H9 (cell line): ENCODE data around the gene METTL22. TPM values are rescaled to one million over a fixed set of nuclear protein-coding genes. Genes with fewer than 3 reads are reported as not detected.

ENCODE experiments used
- DNase-seq: peaks from one replicate; pipeline ENCODE4 v3.0.0-alpha.2; 2017
- H2AFZ ChIP-seq: one replicate; pipeline ENCODE4 v1.6.1; 2013; ENCODE audit warnings: mild to moderate bottlenecking, low read length, control low read depth, moderate library complexity
- H2AK5ac ChIP-seq: 2 replicates; pipeline ENCODE4 v1.6.1; 2013; ENCODE audit warnings: low read length, control low read depth, mixed read lengths; ENCODE audit not compliant: insufficient read length
- H2BK120ac ChIP-seq: one replicate; pipeline ENCODE4 v1.6.1; 2013; ENCODE audit warnings: low read depth, mild to moderate bottlenecking, low read length, control low read depth, inconsistent platforms; ENCODE audit not compliant: poor library complexity, severe bottlenecking
- H2BK12ac ChIP-seq: 2 replicates; pipeline ENCODE4 v1.6.1; 2013; ENCODE audit warnings: low read length, control low read depth, mixed read lengths, low read depth; ENCODE audit not compliant: insufficient read length
- H2BK15ac ChIP-seq: 2 replicates; pipeline ENCODE4 v1.6.1; 2013; ENCODE audit warnings: low read depth, low read length, control low read depth
- H2BK20ac ChIP-seq: one replicate; pipeline ENCODE4 v1.6.1; 2013; ENCODE audit warnings: low read depth, mild to moderate bottlenecking, low read length, control low read depth, inconsistent platforms; ENCODE audit not compliant: poor library complexity, severe bottlenecking
- H2BK5ac ChIP-seq: 2 replicates; pipeline ENCODE4 v1.6.1; 2013; ENCODE audit warnings: low read length, control low read depth, mixed read lengths; ENCODE audit not compliant: insufficient read length
- H3K14ac ChIP-seq: 2 replicates; pipeline ENCODE4 v1.6.1; 2013; ENCODE audit warnings: low read length, control low read depth; ENCODE audit not compliant: insufficient read depth
- H3K18ac ChIP-seq: 2 replicates; pipeline ENCODE4 v1.6.1; 2013; ENCODE audit warnings: low read depth, mild to moderate bottlenecking, mixed read lengths, low read length, control low read depth; ENCODE audit not compliant: insufficient read length
- H3K23ac ChIP-seq: 2 replicates; pipeline ENCODE4 v1.6.1; 2013; ENCODE audit warnings: low read length, control low read depth, mixed read lengths, low read depth; ENCODE audit not compliant: insufficient read length
- H3K23me2 ChIP-seq: 2 replicates; pipeline ENCODE4 v1.6.1; 2013; ENCODE audit warnings: low read depth, mild to moderate bottlenecking, mixed read lengths, low read length, control low read depth; ENCODE audit not compliant: insufficient read length, poor library complexity, severe bottlenecking
- H3K27ac ChIP-seq: 2 replicates; pipeline ENCODE4 v1.5.1; 2013; ENCODE audit warnings: low read length, control low read depth, mixed read lengths, low read depth; ENCODE audit not compliant: insufficient read length
- H3K27me3 ChIP-seq: 2 replicates; pipeline ENCODE4 v1.6.1; 2013; ENCODE audit warnings: low read length, control low read depth, inconsistent platforms; ENCODE audit not compliant: insufficient read depth
- H3K4ac ChIP-seq: 2 replicates; pipeline ENCODE4 v1.6.1; 2013; ENCODE audit warnings: low read depth, mild to moderate bottlenecking, control low read depth, inconsistent platforms, low read length, moderate library complexity
- H3K4me1 ChIP-seq: 2 replicates; pipeline ENCODE4 v1.6.1; 2013; ENCODE audit warnings: low read length, control low read depth, inconsistent platforms; ENCODE audit not compliant: insufficient read depth
- H3K4me2 ChIP-seq: 2 replicates; pipeline ENCODE4 v1.6.1; 2013; ENCODE audit warnings: low read length, control low read depth, mixed read lengths; ENCODE audit not compliant: insufficient read length, insufficient read depth
- H3K56ac ChIP-seq: 2 replicates; pipeline ENCODE4 v1.6.1; 2013; ENCODE audit warnings: low read depth, mild to moderate bottlenecking, mixed read lengths, low read length, control low read depth; ENCODE audit not compliant: insufficient read length
- H3K79me1 ChIP-seq: 2 replicates; pipeline ENCODE4 v1.6.1; 2013; ENCODE audit warnings: low read depth, mild to moderate bottlenecking, moderate library complexity, low read length, control low read depth, inconsistent platforms; ENCODE audit not compliant: insufficient read depth, poor library complexity, severe bottlenecking
- H3K79me2 ChIP-seq: 2 replicates; pipeline ENCODE4 v1.6.1; 2013; ENCODE audit warnings: low read length, control low read depth, inconsistent platforms; ENCODE audit not compliant: insufficient read depth
- H3K9ac ChIP-seq: 2 replicates; pipeline ENCODE4 v1.6.1; 2013; ENCODE audit warnings: low read length, control low read depth, mixed read lengths; ENCODE audit not compliant: insufficient read length; ENCODE audit errors: extremely low read depth
- H3K9me3 ChIP-seq: one replicate; pipeline ENCODE4 v1.6.1; 2013; ENCODE audit warnings: low read depth, low read length, inconsistent platforms; ENCODE audit not compliant: control insufficient read depth
- H3T11ph ChIP-seq: one replicate; pipeline ENCODE4 v1.6.1; 2013; ENCODE audit warnings: mild to moderate bottlenecking, low read length, control low read depth, inconsistent platforms
- H4K20me1 ChIP-seq: one replicate; pipeline ENCODE4 v1.6.1; 2013; ENCODE audit not compliant: control insufficient read depth, insufficient read length, insufficient read depth
- H4K5ac ChIP-seq: 2 replicates; pipeline ENCODE4 v1.6.1; 2013; ENCODE audit warnings: low read depth, mild to moderate bottlenecking, mixed read lengths, low read length, control low read depth; ENCODE audit not compliant: insufficient read length
- H4K8ac ChIP-seq: replicated peaks from 2 replicates; pipeline ENCODE4 v1.6.1; 2013; ENCODE audit warnings: low read length, control low read depth, mixed read lengths, low read depth; ENCODE audit not compliant: insufficient read length
- H4K91ac ChIP-seq: 2 replicates; pipeline ENCODE4 v1.6.1; 2013; ENCODE audit warnings: low read depth, mild to moderate bottlenecking, moderate library complexity, mixed read lengths, low read length, control low read depth; ENCODE audit not compliant: insufficient read length
- H3K27ac Mint-ChIP-seq, 3 experiments: 2 replicates in 2 of 3; 3 replicates in 1 of 3; pipeline ENCODE4 v1.8.0; 2020 to 2021; ENCODE audit warnings: mixed read lengths in 3 of 3, mild to moderate bottlenecking in 1 of 3, moderate library complexity in 1 of 3
- H3K27me3 Mint-ChIP-seq: 2 replicates; pipeline ENCODE4 v1.8.0; 2021; ENCODE audit warnings: low read depth, mild to moderate bottlenecking, moderate library complexity, mixed read lengths
- H3K36me3 Mint-ChIP-seq, 3 experiments: 2 replicates in 2 of 3; 3 replicates in 1 of 3; pipeline ENCODE4 v1.8.0; 2020 to 2021; ENCODE audit warnings: low read depth in 3 of 3, mixed read lengths in 3 of 3; ENCODE audit not compliant: insufficient read depth in 1 of 3
- H3K4me1 Mint-ChIP-seq, 2 experiments: 2 replicates each; pipeline ENCODE4 v1.8.0; 2020; ENCODE audit warnings: mixed read lengths in 2 of 2
- H3K4me3 Mint-ChIP-seq, 2 experiments: 2 replicates in 1 of 2; 3 replicates in 1 of 2; pipeline ENCODE4 v1.8.0; 2020 to 2021; ENCODE audit warnings: mild to moderate bottlenecking in 2 of 2, mixed read lengths in 2 of 2, moderate library complexity in 1 of 2
- H3K9me3 Mint-ChIP-seq, 2 experiments: 2 replicates in 1 of 2; 3 replicates in 1 of 2; pipeline ENCODE4 v1.8.0; 2020; ENCODE audit warnings: mild to moderate bottlenecking in 2 of 2, mixed read lengths in 2 of 2, moderate library complexity in 1 of 2
- WGBS: extraction: QIAGEN DNeasy Blood & Tissue Kit; methylation state at CpG from one replicate; pipeline ENCODE4 v1.1.7; 2013; ENCODE audit warnings: missing lambda C conversion rate, low lambda C conversion rate, mixed read lengths; ENCODE audit not compliant: insufficient read length; ENCODE audit errors: extremely low coverage; 5-methylcytosine and 5-hydroxymethylcytosine counted together
- total RNA-seq: library from RNA; stranded (reverse); gene quantifications from 2 replicates; pipeline ENCODE4 v1.2.1, GENCODE V29; 2021
- TF ChIP-seq, protein P1 (sequence below): fragments of 200-600 bp; sonication (generic); conservative IDR thresholded peaks from 3 replicates; pipeline ENCODE4 v1.8.0; 2021; ENCODE audit warnings: antibody characterized with exemption, mild to moderate bottlenecking

Gene METTL22
- total RNA-seq, 1 experiment from 2014 or later, result 51.9 TPM

DNA sequence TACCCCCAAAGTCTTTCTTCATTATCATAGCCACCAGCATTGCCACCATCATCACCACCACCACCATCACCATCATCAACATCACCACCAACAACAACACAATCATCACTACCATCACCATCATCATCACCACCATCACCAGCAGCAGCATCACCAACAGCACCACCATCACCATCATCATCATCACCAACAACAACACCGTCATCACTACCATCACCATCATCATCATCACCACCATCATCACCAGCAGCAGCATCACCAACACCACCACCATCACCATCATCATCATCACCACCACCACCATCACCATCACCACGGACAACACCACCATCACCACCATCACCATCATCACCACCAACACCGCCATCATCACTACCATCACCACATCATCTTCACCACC is 30.7 kb upstream of the METTL22 start:
- DNase-seq, result no peak
- H3K4me1 Mint-ChIP-seq, result peaks cover 11 to 12% of the 10 kb centered on the region in 2 experiments
- H3K27ac ChIP-seq, result no peak overlapping the region
- H3T11ph ChIP-seq, result no peak overlapping the region
- H2BK120ac ChIP-seq, result no peak overlapping the region
- no peaks in the 10 kb centered on the region for H3K79me2 ChIP-seq
- H3K27me3 ChIP-seq, result peaks cover 23% of the 10 kb centered on the region; the same call in 1 of the 2 replicates
- H3K4ac ChIP-seq, result no peak overlapping the region
- H4K20me1 ChIP-seq, result no peaks in the 10 kb centered on the region
- no peak overlapping the region for H3K14ac ChIP-seq
- H3K56ac ChIP-seq, result no peak overlapping the region
- peaks cover 0 to 1% of the 10 kb centered on the region in 2 experiments; a peak in 2 of 5 replicates for H3K9me3 Mint-ChIP-seq
- no peak overlapping the region for H3K9ac ChIP-seq
- H3K4me1 ChIP-seq, result no peaks in the 10 kb centered on the region
- H2BK15ac ChIP-seq, result no peak overlapping the region
- H2BK12ac ChIP-seq, result no peak overlapping the region
- no peak overlapping the region for H3K4me2 ChIP-seq
- no peak overlapping the region for H2BK5ac ChIP-seq
- H3K23ac ChIP-seq, result no peak overlapping the region
- no peak overlapping the region for H3K18ac ChIP-seq
- H3K36me3 Mint-ChIP-seq, result no peaks in the 10 kb centered on the region
- no peak overlapping the region for H2AFZ ChIP-seq
- no peak overlapping the region for H2BK20ac ChIP-seq
- peaks cover 21% of the 10 kb centered on the region for H3K27me3 Mint-ChIP-seq
- TF ChIP-seq, protein P1, sequence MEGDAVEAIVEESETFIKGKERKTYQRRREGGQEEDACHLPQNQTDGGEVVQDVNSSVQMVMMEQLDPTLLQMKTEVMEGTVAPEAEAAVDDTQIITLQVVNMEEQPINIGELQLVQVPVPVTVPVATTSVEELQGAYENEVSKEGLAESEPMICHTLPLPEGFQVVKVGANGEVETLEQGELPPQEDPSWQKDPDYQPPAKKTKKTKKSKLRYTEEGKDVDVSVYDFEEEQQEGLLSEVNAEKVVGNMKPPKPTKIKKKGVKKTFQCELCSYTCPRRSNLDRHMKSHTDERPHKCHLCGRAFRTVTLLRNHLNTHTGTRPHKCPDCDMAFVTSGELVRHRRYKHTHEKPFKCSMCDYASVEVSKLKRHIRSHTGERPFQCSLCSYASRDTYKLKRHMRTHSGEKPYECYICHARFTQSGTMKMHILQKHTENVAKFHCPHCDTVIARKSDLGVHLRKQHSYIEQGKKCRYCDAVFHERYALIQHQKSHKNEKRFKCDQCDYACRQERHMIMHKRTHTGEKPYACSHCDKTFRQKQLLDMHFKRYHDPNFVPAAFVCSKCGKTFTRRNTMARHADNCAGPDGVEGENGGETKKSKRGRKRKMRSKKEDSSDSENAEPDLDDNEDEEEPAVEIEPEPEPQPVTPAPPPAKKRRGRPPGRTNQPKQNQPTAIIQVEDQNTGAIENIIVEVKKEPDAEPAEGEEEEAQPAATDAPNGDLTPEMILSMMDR, result no peak
- no peak overlapping the region for H4K5ac ChIP-seq
- peaks cover 16% of the 10 kb centered on the region for H3K23me2 ChIP-seq
- H4K91ac ChIP-seq, result no peak overlapping the region
- H3K9me3 ChIP-seq, result no peaks in the 10 kb centered on the region
- no peaks in the 10 kb centered on the region for H3K79me1 ChIP-seq
- WGBS, result 100% methylated on average over 1 of the region's 3 CpGs
- no peak overlapping the region for H3K4me3 Mint-ChIP-seq
- no peak overlapping the region for H3K27ac Mint-ChIP-seq
- no peak overlapping the region for H2AK5ac ChIP-seq
- H4K8ac ChIP-seq, result no peak overlapping the region
